Activated naive CD4-positive, alpha-beta T cell treated with Interleukin-2 at 50 U/mL for 16 hours (primary cell): ENCODE data around the gene SH2D1B.
"Not testable (repeated sequence)": the region's sequence is repeated elsewhere in the genome, so short reads cannot be mapped to it uniquely, and the experiment has no call there.

Source experiments
- DNase-seq: peaks from one replicate; pipeline ENCODE4 v3.0.0-alpha.2; 2020

The SH2D1B gene, protein sequence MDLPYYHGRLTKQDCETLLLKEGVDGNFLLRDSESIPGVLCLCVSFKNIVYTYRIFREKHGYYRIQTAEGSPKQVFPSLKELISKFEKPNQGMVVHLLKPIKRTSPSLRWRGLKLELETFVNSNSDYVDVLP

DNA sequence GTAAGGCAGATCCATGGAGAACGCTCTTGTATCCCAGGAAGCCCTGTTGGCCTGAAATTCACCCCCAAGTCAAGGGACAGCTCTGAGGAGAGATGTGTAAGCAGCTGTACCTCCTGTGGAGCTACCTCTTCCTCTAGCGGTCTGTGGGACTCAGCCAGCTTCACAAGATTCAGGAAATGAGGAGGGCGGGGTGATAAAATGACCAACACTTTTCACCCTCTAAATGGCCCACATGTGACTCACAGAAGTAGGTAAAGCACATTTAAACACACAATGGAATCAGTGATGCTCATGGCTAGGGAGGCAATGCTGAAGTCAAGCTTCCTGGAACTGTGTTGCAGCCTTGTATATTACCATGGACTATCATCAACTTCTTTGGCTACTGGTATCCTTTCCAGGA, at the start of gene SH2D1B:
TSS of gene SH2D1B (minus strand) at position 135 of the 400 bp plus-strand sequence. CDS start at position 15, 120 bp downstream.
- no peak for DNase-seq

DNA sequence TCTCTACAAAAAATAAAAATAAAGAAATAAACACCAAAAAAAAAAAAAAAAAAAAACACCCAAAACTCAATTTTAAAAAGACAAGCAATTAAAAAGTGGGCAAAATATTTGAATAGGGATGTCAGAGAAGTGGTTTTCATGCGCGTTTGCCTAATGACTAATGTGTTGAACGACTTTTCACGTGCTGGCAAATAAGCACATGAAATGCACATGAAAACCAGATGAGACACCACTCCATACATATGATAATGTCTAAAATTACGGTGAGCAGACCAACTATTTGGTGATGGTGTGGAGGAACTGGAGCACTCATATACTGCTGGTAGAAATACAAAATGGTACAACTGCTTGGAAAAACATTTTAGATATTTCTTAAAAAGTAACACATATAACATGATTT, 46.3 kb upstream of the SH2D1B start:
- no peak for DNase-seq

DNA sequence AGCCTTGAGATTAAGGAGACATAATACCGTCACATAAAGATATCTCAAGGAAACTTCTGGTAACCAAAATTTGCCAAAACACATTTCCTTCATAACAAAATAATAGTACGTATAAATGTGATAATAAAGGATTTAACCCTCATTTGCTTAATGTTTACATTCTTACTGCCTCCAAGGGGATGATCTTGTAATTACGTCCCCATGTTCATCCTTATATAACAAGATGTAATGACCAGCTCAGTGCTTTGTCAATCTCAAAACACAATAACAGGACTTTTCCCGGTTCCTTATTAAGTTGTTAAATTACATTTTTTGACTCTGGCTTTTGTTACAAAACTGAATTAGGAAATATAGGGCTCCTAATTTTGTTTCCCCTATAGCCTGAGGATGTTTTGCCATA, 44.4 kb upstream of the SH2D1B start:
- no peak for DNase-seq

DNA sequence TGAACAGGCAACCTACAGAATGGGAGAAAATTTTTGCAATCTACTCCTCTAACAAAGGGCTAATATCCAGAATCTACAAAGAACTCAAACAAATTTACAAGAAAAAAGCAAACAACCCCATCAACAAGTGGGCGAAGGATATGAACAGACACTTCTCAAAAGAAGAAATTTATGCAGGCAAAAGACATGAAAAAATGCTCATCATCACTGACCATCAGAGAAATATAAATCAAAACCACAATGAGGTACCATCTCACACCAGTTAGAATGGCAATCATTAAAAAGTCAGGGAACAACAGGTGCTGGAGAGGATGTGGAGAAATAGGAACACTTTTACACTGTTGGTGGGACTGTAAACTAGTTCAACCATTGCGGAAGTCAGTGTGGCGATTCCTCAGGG, 42.4 kb upstream of the SH2D1B start:
- not testable (repeated sequence) for DNase-seq

DNA sequence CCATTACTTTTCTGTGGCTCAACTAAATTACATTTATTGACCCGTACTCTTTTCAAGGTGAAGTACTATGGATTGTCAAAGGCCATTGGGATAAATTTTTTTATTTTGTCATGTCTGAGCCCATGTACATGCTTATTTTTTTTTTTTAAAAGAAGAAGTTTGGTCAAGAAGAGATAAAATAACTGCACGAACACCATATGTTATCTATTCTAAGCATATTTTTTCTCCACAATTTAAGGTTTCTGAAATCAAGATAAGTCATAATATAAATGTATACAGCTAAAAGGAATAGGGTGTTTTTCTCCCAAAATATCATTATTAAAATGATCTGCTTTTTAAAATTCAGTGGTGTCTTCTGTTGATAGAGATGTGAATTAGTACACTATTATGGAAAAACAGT, 35.0 kb upstream of the SH2D1B start:
- no peak for DNase-seq

DNA sequence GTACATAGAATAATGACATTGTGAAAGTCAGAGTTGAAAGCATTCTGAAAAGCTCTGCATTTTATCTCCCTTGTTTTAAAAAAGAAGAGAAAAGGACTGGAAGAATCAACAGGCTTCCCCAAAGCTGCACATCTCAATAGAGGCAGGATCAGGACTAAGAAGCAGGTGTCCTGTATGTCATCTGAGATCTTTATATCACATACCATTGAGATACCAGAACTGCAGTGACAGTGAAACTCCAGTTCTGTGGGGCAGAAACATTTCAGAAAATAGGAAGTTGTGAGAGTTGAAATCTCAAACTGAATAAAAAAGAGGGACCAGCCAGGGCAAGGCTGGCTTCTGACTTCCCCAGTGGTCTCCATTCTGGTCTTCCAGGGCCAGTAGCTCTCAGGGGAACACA, 33.0 kb upstream of the SH2D1B start:
- DNase-seq, result no peak

DNA sequence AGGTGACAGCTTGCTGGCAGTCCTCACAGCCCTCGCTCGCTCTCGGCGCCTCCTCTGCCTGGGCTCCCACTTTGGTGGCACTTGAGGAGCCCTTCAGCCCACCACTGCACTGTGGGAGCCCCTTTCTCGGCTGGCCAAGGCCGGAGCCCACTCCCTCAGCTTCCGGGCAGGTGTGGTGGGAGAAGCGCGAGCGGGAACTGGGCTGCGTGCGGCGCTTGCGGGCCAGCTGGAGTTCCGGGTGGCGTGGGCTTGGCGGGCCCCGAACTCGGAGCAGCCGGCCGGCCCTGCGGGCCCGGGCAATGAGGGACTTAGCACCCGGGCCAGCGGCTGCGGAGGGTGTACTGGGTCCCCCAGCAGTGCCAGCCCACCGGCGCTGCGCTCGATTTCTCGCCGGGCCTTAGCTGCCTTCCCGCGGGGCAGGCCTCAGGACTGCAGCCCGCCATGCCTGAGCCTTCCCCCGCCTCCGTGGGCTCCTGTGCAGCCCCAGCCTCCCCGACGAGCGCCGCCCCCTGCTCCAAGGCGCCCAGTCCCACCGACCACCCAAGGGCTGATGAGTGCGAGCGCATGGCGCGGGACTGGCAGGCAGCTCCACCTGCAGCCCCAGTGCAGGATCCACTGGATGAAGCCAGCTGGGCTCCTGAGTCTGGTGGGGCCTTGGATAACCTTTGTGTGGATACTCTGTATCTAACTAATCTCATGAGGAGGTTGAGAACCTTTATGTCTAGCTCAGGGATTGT, 21.2 kb upstream of the SH2D1B start:
- not testable (repeated sequence) for DNase-seq

DNA sequence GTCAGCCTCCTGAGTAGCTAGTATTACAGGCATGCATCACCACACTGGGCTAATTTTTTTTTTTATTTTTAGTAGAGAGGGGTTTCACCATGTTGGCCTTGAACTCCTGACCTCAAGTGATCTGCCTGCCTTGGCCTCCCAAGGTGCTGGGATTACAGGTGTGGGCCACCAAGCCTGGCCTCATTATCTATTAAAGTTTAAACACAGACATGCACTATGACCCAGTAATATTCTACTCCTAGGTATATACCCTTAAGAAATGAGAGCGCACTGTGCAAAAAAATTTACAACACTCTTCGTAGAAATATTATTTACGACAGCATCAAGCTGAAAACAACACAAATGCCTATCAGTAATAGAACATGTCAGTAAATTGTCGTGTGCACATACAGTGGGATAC, 18.6 kb upstream of the SH2D1B start:
- DNase-seq, result no peak

DNA sequence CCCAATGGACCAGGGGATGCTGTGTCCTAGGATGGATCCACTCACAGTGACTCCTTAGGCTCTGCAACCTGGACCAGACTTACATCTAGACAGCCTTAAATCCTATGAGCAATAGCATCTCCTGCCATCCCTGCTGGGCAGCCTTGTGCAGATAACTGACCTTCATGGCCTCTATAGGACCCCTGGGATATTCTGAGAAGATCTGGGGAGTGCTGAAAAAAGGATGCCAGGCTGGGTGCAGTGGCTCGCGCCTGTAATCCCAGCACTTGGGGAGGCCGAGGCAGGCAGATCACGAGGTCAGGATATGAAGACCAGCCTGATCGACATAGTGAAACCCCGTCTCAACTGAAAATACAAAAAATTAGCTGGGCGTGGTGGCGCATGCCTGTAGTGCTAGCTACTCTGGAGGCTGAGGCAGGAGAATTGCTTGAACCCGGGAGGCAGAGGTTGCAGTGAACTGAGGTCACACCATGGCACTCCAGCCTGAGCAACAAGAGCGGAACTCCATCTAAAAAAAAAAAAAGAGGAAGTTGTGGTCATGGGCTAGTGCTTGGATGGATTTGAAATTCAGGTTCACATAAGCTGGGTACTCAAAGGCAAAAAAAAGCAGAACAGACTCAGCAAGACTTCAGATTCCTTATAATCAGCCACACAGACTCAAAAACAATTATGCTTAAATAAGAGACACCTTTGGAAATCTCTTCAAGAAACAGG, 10.9 kb upstream of the SH2D1B start:
- DNase-seq, result no peak

DNA sequence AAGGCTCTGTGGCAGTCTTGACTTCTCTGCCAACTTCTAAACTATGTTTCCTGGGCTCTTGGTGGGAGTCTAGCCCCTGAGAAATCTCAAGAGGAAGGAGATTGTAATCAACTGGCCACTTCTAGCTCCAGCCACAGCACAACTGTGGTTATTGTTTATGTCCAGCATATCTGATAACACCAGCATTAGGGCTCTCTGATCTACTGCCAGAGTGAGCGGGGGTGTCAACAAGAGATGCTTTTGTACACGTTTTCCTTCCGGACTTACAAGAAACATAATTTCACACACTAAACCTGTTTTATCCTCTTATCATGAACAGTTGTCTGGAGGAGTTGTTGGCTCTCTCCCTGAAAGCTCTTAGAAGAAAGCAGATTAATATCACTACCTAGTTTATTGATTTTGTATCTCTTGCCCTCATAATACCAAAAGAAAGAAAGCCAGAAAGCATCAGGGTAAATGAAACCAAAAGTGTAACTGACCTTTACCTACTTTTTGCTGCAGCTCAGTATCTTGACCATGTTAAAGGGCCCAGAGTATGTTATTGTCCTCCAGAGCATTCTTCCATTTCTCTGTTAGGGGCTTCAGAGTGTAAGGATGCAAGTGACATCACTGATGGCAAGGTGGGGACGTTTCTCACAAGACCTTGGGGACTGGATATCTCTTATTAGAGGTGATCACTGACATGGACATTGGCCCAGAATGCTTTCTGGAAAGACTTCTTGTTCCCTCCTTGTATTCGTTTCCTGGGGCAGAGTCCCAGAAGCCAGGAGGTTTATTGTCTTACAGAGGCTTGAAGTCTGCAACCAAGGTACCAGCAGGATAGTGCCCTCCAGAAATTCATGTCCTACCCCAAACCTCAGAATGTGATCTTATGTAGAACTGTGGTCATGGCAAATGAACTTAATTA, 9.6 kb upstream of the SH2D1B start:
- no peak for DNase-seq

DNA sequence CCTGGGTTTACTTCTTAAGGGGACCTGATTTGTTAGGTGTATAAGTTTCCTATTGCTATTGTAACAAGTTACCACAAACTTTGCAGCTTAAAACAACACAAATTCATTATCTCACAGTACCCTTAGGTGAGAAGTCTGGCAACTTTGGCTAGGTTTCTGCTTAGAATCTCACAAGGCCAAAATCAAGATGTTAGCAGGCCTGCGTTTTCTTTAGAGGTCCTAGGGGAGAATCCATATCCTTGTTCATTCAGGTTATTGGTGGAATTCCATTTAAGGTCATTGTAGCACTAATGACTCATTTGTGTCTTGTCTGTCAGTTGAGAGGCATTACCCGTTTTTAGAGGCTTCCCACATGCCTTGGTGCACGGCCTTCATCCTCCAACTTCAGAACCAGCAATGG, 8.2 kb upstream of the SH2D1B start:
- no peak for DNase-seq

DNA sequence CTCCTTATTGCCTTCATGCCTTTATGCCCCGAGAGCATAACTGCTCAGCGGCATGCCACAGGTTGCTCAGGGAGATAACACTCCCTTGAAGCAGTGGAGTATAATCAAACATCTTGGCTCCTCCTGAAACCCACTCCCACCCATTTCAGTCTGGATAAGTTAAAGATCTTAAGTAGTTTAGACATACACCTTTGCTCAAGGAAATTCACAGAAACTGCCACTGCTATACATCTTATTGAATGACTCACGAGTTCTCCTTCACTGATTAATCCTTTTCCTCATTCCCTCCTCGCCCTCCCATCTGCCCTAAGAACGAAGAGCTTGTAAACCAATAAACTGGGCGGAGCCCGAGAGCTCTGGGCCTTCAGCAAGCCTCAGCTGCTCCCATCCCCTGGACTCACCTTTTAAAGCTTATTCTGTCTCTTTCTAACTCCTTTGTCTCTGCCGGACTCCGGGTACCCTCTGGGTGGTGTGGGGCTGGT, 7.6 kb upstream of the SH2D1B start:
- not testable (repeated sequence) for DNase-seq

DNA sequence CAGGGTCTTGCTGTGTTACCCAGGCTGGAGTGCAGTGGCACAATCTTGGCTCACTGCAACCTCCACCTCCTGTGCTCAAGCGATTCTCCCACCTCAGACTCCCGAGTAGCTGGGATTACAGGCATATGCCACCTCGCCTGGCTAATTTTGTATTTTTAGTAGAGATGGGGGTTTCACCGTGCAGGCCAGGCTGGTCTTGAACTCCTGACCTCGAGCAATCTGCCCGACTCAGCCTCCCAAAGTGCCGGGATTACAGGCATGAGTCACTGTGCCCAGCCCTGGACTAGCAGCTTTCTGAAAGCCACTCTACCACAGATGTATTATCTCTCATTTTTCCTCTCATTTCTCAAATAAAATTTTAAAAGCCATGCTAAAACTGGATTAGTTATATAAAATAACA, 6.6 kb upstream of the SH2D1B start:
- not testable (repeated sequence) for DNase-seq

DNA sequence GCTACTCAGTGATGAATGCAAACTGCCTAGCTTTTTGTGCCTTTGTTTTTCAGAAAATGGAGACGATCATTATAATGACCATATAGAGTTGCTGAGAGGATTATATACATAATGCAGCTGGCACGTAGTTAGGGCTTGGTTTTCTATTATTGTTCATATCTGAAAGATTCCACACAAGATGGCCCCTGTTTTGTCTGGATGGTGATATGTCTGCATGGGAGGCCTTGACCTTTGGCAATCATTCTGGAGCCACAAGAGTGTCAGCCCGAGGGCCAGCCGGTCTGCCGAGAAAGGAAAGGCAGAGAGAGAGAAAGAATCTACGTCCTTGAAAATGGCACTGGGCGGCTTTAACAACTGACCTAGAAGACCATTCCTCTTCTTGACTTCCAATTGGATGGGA, 5.7 kb upstream of the SH2D1B start:
- DNase-seq, result no peak

DNA sequence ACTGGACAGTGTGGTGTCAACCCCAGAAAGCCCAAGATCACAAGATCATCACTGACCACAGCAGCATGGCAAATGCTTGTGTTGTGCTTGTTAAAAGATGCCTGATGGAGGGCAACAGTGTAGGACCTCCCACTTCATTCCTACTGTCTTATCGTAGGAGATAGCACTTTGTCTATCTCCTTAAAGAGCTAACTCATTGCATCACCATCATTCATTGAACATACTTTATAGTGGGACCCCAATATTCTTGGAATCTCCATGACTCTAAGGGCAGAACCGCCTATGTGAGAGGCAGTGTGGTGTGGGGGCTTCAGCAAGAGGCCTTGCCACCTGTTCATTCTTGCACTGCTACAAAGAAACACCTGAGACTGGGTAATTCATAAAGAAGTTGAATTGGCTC, 5.0 kb upstream of the SH2D1B start:
- no peak for DNase-seq

DNA sequence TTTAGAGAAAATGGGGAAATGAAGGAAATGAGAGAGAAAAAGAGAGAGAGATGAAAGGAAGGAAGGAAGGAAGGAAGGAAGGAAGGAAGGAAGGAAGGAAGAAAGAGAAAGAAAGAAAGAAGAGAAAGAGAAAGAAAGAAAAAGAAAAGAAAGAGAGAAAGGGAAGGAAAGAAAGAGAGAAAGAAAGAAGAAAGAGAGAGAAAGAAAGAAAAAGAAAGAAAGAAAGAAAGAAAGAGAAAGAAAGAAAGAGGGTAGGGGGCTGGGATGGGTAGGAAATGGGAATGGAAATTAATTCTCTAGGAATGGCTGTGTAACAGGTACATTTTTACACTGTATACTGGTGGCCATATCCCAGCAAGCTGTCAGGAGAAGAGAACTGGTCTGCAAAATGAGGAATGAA, 4.3 kb upstream of the SH2D1B start:
- no peak for DNase-seq

DNA sequence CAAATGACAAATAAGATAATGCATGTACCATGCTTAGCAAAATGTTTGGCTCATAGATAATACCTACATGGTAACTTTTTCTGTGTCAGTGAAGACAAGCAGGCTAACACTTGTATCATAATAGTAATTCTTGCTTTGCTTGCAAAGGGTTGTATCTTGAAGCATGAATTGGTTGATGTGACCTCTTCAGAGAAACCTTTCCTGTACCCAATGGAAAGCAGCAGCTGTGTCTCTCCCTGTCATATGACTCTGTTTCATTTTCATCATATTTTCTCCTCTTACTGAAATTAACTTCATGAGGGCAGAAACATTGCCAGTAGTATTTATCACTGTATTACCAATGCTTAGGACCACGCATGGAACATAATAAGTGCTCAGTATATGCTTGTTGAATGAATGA, 4.4 kb downstream of the SH2D1B start:
- no peak for DNase-seq

DNA sequence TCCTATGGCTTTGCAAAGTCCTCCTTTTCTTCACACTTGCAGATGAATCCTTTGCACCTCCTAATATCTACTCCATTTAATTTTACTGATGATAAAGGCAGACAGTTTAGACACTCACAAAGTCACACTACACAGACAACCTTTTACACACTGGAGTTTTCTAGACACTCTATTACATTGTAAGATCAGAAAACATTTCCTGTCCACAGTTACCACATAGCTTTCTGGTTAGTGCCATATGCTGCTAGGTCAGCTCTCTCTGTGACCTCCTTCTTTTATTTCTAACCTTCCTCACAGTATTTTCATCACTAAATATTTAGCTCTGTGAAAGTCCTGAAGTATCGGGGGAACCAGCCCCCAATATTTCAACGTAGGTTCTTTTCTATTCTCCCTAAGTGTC, 5.1 kb downstream of the SH2D1B start:
- DNase-seq, result no peak

DNA sequence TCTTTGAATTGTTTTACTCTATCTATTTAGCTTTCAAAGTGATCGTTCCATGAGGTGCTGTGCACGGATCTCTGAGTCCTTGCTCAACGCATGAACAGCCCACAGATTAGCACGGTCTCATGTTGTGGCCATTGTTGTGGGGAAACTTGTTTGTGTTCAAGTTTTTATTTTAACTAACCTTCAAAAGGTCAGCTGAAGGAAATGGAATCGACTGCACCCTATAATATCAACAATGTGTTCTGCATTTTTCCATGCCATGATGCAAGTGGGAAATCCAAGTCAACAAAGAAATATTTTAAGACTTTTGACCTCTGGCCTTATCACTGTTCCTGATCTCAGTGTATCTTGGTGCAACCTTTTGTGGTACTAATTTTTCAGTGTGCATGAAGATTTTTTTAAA, 6.1 kb downstream of the SH2D1B start:
- DNase-seq, result no peak

DNA sequence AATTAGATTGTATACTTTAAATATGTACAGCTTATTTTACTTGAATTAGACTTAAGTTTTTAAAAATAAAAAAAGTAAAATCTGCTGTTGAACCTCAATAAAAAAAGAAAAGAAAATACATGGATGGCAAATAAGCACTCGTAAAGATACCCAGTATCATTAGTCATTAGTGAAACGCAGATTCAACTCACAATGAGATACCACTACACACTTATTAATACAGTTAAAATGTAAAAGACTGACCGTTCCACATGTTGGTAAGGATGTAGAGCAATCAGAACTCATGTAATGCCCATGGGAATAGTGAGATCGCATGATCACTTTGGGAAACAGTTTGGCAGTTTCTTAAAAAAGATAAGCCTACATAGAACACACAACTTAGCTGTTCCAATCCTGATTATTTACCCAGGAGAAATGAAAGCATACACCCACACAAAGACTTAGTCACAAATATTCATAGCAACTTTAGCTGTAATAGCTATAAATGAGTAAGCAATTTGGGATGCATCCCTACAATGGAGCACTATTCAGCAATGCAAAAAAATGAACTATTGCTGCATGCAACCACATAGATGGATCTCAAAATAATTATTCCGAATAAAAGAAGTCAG, 7.3 kb downstream of the SH2D1B start:
- DNase-seq, result no peak

DNA sequence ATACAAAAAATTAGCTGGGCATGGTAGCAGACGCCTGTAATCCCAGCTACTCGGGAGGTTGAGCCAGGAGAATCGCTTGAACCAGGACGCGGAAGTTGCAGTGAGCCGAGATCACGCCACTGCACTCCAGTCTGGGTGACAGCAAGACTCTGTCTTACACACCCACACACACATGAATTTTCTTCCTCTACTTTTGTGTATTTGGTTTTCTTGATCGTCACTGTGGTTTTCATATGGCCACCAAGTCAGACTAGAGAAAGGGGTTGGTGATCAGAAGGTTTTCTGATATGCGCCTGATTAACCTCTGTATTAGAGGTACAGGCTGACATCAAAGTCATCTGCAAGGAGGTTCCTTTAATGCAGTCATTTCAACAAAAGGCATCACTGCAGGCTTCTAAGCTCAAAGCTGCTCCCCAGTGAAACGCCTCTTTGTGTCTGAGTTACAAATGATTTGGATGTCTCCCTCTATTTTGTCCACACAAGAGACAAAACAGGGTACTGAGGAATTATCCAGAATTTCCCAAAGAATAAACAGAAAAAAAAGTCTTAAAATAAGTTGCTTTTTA, 11.1 kb downstream of the SH2D1B start:
- DNase-seq, result no peak

DNA sequence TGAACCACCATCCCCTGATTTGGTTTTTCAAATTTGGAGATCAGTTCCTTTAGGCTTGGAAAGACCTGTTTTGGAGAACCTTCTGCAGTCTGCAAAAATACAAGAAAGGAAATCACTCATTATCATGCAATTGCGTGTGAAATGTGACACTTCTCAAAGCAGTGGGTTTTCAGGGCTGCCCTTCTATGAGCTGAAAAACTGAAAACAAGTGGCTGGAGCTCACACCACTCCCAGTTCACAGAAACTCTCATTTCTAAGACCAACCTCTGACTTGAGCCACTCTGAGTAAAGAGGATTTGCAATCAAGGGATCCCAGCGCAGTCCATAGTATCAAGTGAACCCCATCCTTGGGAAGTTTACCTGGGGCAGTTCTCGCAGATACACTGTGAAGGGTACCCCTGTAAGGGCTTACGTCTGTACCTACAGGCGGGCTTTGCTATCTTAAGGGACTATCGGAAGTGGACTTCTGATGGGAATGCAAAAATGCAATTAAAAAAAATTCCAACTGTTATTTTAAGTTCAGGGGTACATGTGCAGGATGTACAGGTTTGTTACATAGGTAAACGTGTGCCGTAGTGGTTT, 12.8 kb downstream of the SH2D1B start:
- no peak for DNase-seq
